Suprapubic skin (tissue), 4 donors: ENCODE measurements around the gene SFI1. TPM values are rescaled to one million over a fixed set of nuclear protein-coding genes. Genes with fewer than 3 reads are reported as not detected.

Experiments
- DNase-seq, 2 donors: peaks; one replicate each; pipeline ENCODE4 v3.0.0-alpha.2; 2019; ENCODE audit warnings: low spot score in 2 of 2
- H3K27ac ChIP-seq: fragments of 200-600 bp; sonication (generic); one replicate; pipeline ENCODE4 v1.5.1; 2019
- H3K27me3 ChIP-seq: fragments of 200-600 bp; sonication (generic); one replicate; pipeline ENCODE4 v1.5.1; 2019
- H3K36me3 ChIP-seq: fragments of 200-600 bp; sonication (generic); one replicate; pipeline ENCODE4 v1.5.1; 2019
- H3K4me1 ChIP-seq: fragments of 200-600 bp; sonication (generic); one replicate; pipeline ENCODE4 v1.5.1; 2019
- H3K4me3 ChIP-seq: fragments of 200-600 bp; sonication (generic); one replicate; pipeline ENCODE4 v1.5.1; 2019; ENCODE audit warnings: mild to moderate bottlenecking
- H3K9me3 ChIP-seq: fragments of 200-600 bp; sonication (generic); one replicate; pipeline ENCODE4 v1.5.1; 2019
- EP300 ChIP-seq: sonication (generic); formaldehyde crosslinking; IDR thresholded peaks from one replicate; pipeline ENCODE4 v1.6.1; 2017; ENCODE audit warnings: antibody characterized with exemption
- POLR2A ChIP-seq, 2 donors: fragments of 450-650 bp; IDR thresholded peaks; one replicate each; pipeline ENCODE4 v1.6.1; 2017; ENCODE audit warnings: antibody characterized with exemption in 2 of 2, mild to moderate bottlenecking in 2 of 2, moderate library complexity in 2 of 2
- POLR2AphosphoS5 ChIP-seq, 3 donors: sonication (generic); formaldehyde crosslinking; IDR thresholded peaks; one replicate each; pipeline ENCODE4 v1.6.1; 2017; ENCODE audit warnings: antibody characterized with exemption in 3 of 3
- WGBS: methylation state at CpG from one replicate; pipeline ENCODE4 v1.1.5; 2018; 5-methylcytosine and 5-hydroxymethylcytosine counted together
- total RNA-seq, 4 donors: library from RNA; depleted of rRNA; stranded (reverse); fragments of >200 nt; gene quantifications; one replicate each; pipeline ENCODE4 v1.1.0, GENCODE V29; 2016
- TF ChIP-seq, protein P1 (sequence below), 2 donors: fragments of 200-600 bp in 1 of 2; fragments of 450-650 bp in 1 of 2; sonication (generic) in 1 of 2; IDR thresholded peaks; one replicate each; pipeline ENCODE4 v1.5.1; 2016 to 2019; ENCODE audit warnings: antibody characterized with exemption in 2 of 2, mild to moderate bottlenecking in 1 of 2, moderate library complexity in 1 of 2

Gene SFI1
- total RNA-seq, 4 donors from 2014 or later, result 21.2 to 128 (median 40.7) TPM

DNA sequence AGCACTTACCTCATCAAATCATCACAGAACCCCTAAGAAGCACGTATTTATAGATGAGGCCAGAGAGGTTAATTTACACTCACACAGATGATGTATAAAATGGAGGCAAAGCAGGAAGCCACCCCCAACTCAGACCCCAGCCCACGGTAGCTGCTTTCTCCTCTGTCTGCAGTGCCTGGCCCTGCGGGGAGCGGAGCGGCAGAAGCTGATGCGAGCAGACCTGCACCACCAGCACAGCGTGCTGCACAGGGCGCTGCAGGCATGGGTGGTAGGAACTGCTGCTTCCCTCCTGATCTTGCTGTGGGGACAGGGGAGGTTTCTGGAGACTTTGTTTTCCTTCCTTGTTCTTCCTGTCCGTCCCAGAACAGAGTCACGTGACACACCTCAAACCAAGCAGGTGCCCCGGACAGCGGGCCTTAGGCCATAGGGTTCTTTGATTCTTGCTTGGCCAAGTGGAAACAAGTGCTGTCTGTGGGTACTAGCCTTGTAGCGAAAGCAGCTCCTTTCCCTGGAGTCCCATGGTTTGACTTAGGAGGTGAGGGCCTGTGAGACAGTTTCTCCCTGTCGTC lies 107.9 kb downstream of the SFI1 start:
- H3K4me1 ChIP-seq, result no peaks in the 10 kb centered on the region
- H3K9me3 ChIP-seq, result no peaks in the 10 kb centered on the region
- no peak overlapping the region for H3K4me3 ChIP-seq
- no peak overlapping the region for H3K27ac ChIP-seq
- TF ChIP-seq EP300 (no peak), POLR2A (IDR thresholded peaks at IDR 0.05) (no peak), POLR2AphosphoS5 (IDR thresholded peaks at IDR 0.05) (no peak)
- TF ChIP-seq, protein P1, sequence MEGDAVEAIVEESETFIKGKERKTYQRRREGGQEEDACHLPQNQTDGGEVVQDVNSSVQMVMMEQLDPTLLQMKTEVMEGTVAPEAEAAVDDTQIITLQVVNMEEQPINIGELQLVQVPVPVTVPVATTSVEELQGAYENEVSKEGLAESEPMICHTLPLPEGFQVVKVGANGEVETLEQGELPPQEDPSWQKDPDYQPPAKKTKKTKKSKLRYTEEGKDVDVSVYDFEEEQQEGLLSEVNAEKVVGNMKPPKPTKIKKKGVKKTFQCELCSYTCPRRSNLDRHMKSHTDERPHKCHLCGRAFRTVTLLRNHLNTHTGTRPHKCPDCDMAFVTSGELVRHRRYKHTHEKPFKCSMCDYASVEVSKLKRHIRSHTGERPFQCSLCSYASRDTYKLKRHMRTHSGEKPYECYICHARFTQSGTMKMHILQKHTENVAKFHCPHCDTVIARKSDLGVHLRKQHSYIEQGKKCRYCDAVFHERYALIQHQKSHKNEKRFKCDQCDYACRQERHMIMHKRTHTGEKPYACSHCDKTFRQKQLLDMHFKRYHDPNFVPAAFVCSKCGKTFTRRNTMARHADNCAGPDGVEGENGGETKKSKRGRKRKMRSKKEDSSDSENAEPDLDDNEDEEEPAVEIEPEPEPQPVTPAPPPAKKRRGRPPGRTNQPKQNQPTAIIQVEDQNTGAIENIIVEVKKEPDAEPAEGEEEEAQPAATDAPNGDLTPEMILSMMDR (IDR thresholded peaks at IDR 0.05), result no peak
- DNase-seq, result no peak
- 95% methylated on average over 14 of the region's 14 CpGs for WGBS
- no peaks in the 10 kb centered on the region for H3K27me3 ChIP-seq
- peaks cover 44% of the 10 kb centered on the region for H3K36me3 ChIP-seq

DNA sequence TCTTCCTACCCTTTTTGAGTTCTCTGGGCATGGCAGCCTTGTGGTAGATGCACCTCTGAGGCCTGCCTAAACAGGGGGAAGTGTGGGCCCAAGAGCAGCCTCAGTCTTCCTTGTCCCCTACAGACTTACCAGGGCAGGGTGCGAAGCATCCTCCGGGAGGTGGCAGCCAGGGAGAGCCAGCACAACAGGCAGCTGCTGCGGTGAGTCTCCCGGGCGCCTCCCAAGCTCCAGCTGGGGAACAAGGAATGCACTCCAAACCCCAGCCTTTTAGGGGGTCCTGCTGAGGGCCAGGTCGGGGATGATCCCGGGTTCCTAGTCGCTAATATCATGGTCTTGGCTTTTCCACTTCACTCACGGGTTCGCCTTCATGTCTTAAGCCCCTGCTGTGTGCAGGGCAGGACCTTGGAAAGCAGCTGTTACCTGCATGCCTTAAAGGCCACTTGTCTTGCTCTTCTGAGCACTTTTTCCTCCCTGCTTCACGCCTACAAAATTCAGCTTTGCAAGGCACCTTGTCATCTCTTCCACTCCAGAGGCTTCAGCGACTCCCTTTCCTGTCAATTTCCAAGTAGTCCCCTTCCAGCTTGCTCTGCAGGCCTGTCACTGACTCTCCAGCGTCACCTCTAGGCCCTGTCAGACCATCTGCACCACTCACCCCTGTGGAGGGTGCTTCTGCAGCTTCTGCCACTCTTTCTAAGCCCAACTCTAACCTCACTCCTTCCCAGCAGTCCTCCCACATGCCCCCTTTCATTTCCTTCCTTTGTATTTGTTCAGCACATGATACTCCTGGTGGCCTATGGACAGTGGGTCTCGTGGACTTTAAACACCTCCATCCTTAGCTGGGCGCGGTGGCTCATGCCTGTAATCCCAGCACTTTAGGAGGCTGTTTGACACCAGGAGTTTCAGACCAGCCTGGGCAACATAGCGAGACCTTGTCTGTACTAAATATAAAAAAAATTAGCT lies 108.7 kb downstream of the SFI1 start:
- H3K36me3 ChIP-seq, result peaks cover 48% of the 10 kb centered on the region

DNA sequence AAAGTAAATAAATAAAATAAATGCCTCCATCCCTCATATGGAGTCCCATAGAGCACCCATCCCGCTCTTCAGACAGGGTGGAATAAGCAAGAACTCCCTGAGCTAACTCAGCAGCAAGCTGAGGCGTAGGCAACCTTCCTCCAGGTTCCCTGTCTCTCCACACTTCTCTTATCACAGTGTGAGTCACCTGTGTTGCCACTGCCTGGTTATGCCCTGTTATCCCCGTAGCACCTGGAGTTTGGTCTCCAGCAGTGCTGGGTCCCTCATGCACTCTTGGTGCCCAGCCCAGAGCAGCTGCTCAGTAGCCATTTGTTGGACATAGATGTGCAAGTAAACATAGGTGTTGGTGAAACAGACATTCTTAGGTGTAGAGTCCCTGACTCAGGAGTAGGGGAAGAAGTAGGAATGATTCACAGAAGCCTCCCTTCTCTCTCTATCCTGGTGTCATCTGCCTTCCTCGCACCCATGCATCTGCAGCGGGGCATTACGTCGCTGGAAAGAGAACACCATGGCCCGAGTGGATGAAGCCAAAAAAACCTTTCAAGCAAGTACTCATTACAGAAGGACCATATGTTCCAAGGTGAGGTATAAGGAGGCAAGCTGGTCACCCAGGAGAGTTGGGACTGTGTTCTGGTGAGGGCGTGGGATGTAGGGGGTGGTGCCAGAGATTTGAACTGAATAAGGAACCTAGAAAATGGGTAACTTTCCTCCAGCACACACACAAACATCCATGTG lies 109.7 kb downstream of the SFI1 start:
- Histone ChIP-seq H3K9me3 (no peaks in the 10 kb centered on the region), H3K4me1 (no peaks in the 10 kb centered on the region), H3K4me3 (no peak overlapping the region), H3K36me3 (peaks cover 57% of the 10 kb centered on the region), H3K27me3 (no peaks in the 10 kb centered on the region), H3K27ac (no peak overlapping the region)
- peak in 1 of 2 donors; percentile 32 for DNase-seq
- no peak for TF ChIP-seq EP300
- TF ChIP-seq POLR2A (IDR thresholded peaks at IDR 0.05), result no peak
- no peak for TF ChIP-seq POLR2AphosphoS5 (IDR thresholded peaks at IDR 0.05)
- TF ChIP-seq, protein P1 (IDR thresholded peaks at IDR 0.05), result no peak
- 89% methylated on average over 9 of the region's 9 CpGs for WGBS

More for the DNA sequence above, 108.7 kb downstream of the SFI1 start:
- peak in 1 of 2 donors; percentile 29 for DNase-seq
- Histone ChIP-seq H3K4me1 (no peaks in the 10 kb centered on the region), H3K27ac (no peak overlapping the region), H3K4me3 (no peak overlapping the region), H3K27me3 (no peaks in the 10 kb centered on the region), H3K9me3 (no peaks in the 10 kb centered on the region)
- 95% methylated on average over 17 of the region's 17 CpGs for WGBS
- no peak for TF ChIP-seq POLR2AphosphoS5 (IDR thresholded peaks at IDR 0.05)
- TF ChIP-seq, protein P1 (IDR thresholded peaks at IDR 0.05), result no peak
- TF ChIP-seq EP300, result no peak
- TF ChIP-seq POLR2A (IDR thresholded peaks at IDR 0.05), result no peak

DNA sequence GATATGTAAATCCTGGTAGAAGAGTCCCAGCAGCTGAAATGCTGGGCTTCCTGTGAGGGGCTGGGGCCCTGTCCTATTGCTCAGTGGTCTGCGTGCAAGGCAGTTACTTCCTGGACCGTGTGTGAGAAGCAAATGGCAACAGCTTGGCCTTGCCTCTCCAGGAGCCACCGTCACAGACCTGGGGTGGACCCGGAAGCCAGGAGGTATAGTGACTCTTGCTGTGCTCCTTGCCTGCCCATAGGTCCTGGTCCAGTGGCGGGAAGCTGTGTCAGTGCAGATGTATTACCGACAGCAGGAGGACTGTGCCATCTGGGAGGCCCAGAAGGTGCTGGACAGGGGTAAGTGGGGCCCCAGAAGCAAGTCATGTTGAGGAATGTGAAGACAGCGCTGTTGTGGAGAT lies 111.4 kb downstream of the SFI1 start:
- WGBS, result 91% methylated on average over 6 of the region's 7 CpGs
- no peak for TF ChIP-seq POLR2A (IDR thresholded peaks at IDR 0.05)
- TF ChIP-seq POLR2AphosphoS5 (IDR thresholded peaks at IDR 0.05), result no peak
- TF ChIP-seq EP300, result no peak
- TF ChIP-seq, protein P1 (IDR thresholded peaks at IDR 0.05), result no peak
- H3K9me3 ChIP-seq, result no peaks in the 10 kb centered on the region
- DNase-seq, result no peak
- peaks cover 55% of the 10 kb centered on the region for H3K36me3 ChIP-seq
- no peak overlapping the region for H3K4me3 ChIP-seq
- no peaks in the 10 kb centered on the region for H3K4me1 ChIP-seq
- H3K27ac ChIP-seq, result no peak overlapping the region
- H3K27me3 ChIP-seq, result no peaks in the 10 kb centered on the region
